ENCODE data around the gene TSSC4. TPM values are rescaled to one million over a fixed set of nuclear protein-coding genes. Genes with fewer than 3 reads are reported as not detected.

The TSSC4 gene
- total RNA-seq, 1 donor from 2014 or later = 48.9 TPM

GRCh38 chr11:2420502-2421225 lies 20.1 kb downstream of the TSSC4 start:
- intact Hi-C loops (cut with micrococcal nuclease) = loop anchor here (1.0 to 2.0 kb wide), 2 partner anchors 115 to 234 kb away; no protein-coding TSS in a partner anchor
- Mint-ChIP-seq H3K27ac (no peak overlapping the region), H3K27me3 (ENCODE audit: low read depth) (no peaks in the 10 kb centered on the region)

GRCh38 chr11:2421226-2421994 lies 20.9 kb downstream of the TSSC4 start:
- H3K36me3 Mint-ChIP-seq (ENCODE audit: low read depth) = no peaks in the 10 kb centered on the region
- H3K27ac Mint-ChIP-seq = no peak overlapping the region
- H3K4me1 Mint-ChIP-seq (ENCODE audit: low read depth) = no peaks in the 10 kb centered on the region
- no peak for DNase-seq (ENCODE audit: low spot score)
- no peak overlapping the region for H3K4me3 Mint-ChIP-seq (ENCODE audit: low read depth)
- intact Hi-C loops (cut with micrococcal nuclease) = loop anchor here (2.0 kb wide), 1 partner anchor 235 kb away; no protein-coding TSS in a partner anchor
- no peaks in the 10 kb centered on the region for H3K9me3 Mint-ChIP-seq
- H3K27me3 Mint-ChIP-seq (ENCODE audit: low read depth) = no peaks in the 10 kb centered on the region

More at GRCh38 chr11:2420502-2421225, 20.1 kb downstream of the TSSC4 start:
- no peaks in the 10 kb centered on the region for H3K4me1 Mint-ChIP-seq (ENCODE audit: low read depth)
- H3K36me3 Mint-ChIP-seq (ENCODE audit: low read depth) = no peaks in the 10 kb centered on the region
- H3K9me3 Mint-ChIP-seq = no peaks in the 10 kb centered on the region
- no peak overlapping the region for H3K4me3 Mint-ChIP-seq (ENCODE audit: low read depth)
- peak; percentile 58 for DNase-seq (ENCODE audit: low spot score)

- no peak overlapping the region for H3K4me3 Mint-ChIP-seq (ENCODE audit: low read depth)
These were observed 21.4 kb downstream of the TSSC4 start for GRCh38 chr11:2421996-2422395.

GRCh38 chr11:2422461-2423156 lies 22.1 kb downstream of the TSSC4 start:
- H3K9me3 Mint-ChIP-seq = no peaks in the 10 kb centered on the region
- no peak overlapping the region for H3K27ac Mint-ChIP-seq

More at GRCh38 chr11:2421996-2422395, 21.4 kb downstream of the TSSC4 start:
- H3K4me1 Mint-ChIP-seq (ENCODE audit: low read depth) = no peaks in the 10 kb centered on the region
- H3K36me3 Mint-ChIP-seq (ENCODE audit: low read depth) = no peaks in the 10 kb centered on the region
- DNase-seq (ENCODE audit: low spot score) = no peak
- no peak overlapping the region for H3K27ac Mint-ChIP-seq
- H3K9me3 Mint-ChIP-seq = no peaks in the 10 kb centered on the region
- H3K27me3 Mint-ChIP-seq (ENCODE audit: low read depth) = no peaks in the 10 kb centered on the region
- intact Hi-C loops (cut with micrococcal nuclease) = loop anchor here (2.0 kb wide), 1 partner anchor 235 kb away; no protein-coding TSS in a partner anchor

GRCh38 chr11:2423157-2424025 lies 22.8 kb downstream of the TSSC4 start:
- intact Hi-C loops (cut with micrococcal nuclease) = no loop called here
- H3K4me3 Mint-ChIP-seq (ENCODE audit: low read depth) = no peak overlapping the region
- DNase-seq (ENCODE audit: low spot score) = no peak
- H3K36me3 Mint-ChIP-seq (ENCODE audit: low read depth) = no peaks in the 10 kb centered on the region
- H3K27ac Mint-ChIP-seq = no peak overlapping the region
- no peaks in the 10 kb centered on the region for H3K4me1 Mint-ChIP-seq (ENCODE audit: low read depth)
- H3K27me3 Mint-ChIP-seq (ENCODE audit: low read depth) = no peaks in the 10 kb centered on the region
- H3K9me3 Mint-ChIP-seq = no peaks in the 10 kb centered on the region

More at GRCh38 chr11:2422461-2423156, 22.1 kb downstream of the TSSC4 start:
- H3K4me3 Mint-ChIP-seq (ENCODE audit: low read depth) = no peak overlapping the region
- H3K36me3 Mint-ChIP-seq (ENCODE audit: low read depth) = no peaks in the 10 kb centered on the region
- H3K27me3 Mint-ChIP-seq (ENCODE audit: low read depth) = no peaks in the 10 kb centered on the region
- no peaks in the 10 kb centered on the region for H3K4me1 Mint-ChIP-seq (ENCODE audit: low read depth)
- DNase-seq (ENCODE audit: low spot score) = no peak
- intact Hi-C loops (cut with micrococcal nuclease) = no loop called here

- Mint-ChIP-seq H3K27ac (no peak overlapping the region), H3K36me3 (ENCODE audit: low read depth) (no peaks in the 10 kb centered on the region), H3K4me1 (ENCODE audit: low read depth) (no peaks in the 10 kb centered on the region), H3K4me3 (ENCODE audit: low read depth) (no peak overlapping the region), H3K9me3 (no peaks in the 10 kb centered on the region), H3K27me3 (ENCODE audit: low read depth) (no peaks in the 10 kb centered on the region)
- intact Hi-C loops (cut with micrococcal nuclease) = loop anchor here (5.0 kb wide), 1 partner anchor 462 kb away; the partner anchor contains the start of gene CDKN1C
- no peak for DNase-seq (ENCODE audit: low spot score)
These were observed 24.4 kb downstream of the TSSC4 start for GRCh38 chr11:2424811-2425495.

- H3K27ac Mint-ChIP-seq = no peak overlapping the region
- H3K27me3 Mint-ChIP-seq (ENCODE audit: low read depth) = no peaks in the 10 kb centered on the region
- DNase-seq (ENCODE audit: low spot score) = no peak
- H3K9me3 Mint-ChIP-seq = no peaks in the 10 kb centered on the region
- intact Hi-C loops (cut with micrococcal nuclease) = loop anchor here (5.0 kb wide), 1 partner anchor 462 kb away; the partner anchor contains the start of gene CDKN1C
- H3K4me1 Mint-ChIP-seq (ENCODE audit: low read depth) = no peaks in the 10 kb centered on the region
- no peaks in the 10 kb centered on the region for H3K36me3 Mint-ChIP-seq (ENCODE audit: low read depth)
- H3K4me3 Mint-ChIP-seq (ENCODE audit: low read depth) = no peak overlapping the region
These were observed 25.0 kb downstream of the TSSC4 start for GRCh38 chr11:2425506-2425905.

- no peak overlapping the region for H3K4me3 Mint-ChIP-seq (ENCODE audit: low read depth)
- intact Hi-C loops (cut with micrococcal nuclease) = loop anchor here (5.0 kb wide), 1 partner anchor 461 kb away; the partner anchor contains the start of gene CDKN1C
- DNase-seq (ENCODE audit: low spot score) = no peak
- H3K4me1 Mint-ChIP-seq (ENCODE audit: low read depth) = no peaks in the 10 kb centered on the region
- no peaks in the 10 kb centered on the region for H3K27me3 Mint-ChIP-seq (ENCODE audit: low read depth)
- no peaks in the 10 kb centered on the region for H3K9me3 Mint-ChIP-seq
- no peak overlapping the region for H3K27ac Mint-ChIP-seq
- no peaks in the 10 kb centered on the region for H3K36me3 Mint-ChIP-seq (ENCODE audit: low read depth)
These were observed 25.7 kb downstream of the TSSC4 start for GRCh38 chr11:2426221-2426620.

GRCh38 chr11:2426826-2427521 lies 26.4 kb downstream of the TSSC4 start:
- Mint-ChIP-seq H3K9me3 (no peaks in the 10 kb centered on the region), H3K4me3 (ENCODE audit: low read depth) (no peak overlapping the region), H3K27ac (no peak overlapping the region), H3K4me1 (ENCODE audit: low read depth) (no peaks in the 10 kb centered on the region), H3K27me3 (ENCODE audit: low read depth) (no peaks in the 10 kb centered on the region), H3K36me3 (ENCODE audit: low read depth) (no peaks in the 10 kb centered on the region)
- no peak for DNase-seq (ENCODE audit: low spot score)
- intact Hi-C loops (cut with micrococcal nuclease) = loop anchor here (5.0 kb wide), 1 partner anchor 460 kb away; the partner anchor contains the start of gene CDKN1C

GRCh38 chr11:2427721-2428321 lies 27.3 kb downstream of the TSSC4 start:
- Mint-ChIP-seq H3K4me3 (ENCODE audit: low read depth) (no peak overlapping the region), H3K27me3 (ENCODE audit: low read depth) (no peaks in the 10 kb centered on the region), H3K27ac (no peak overlapping the region), H3K36me3 (ENCODE audit: low read depth) (no peaks in the 10 kb centered on the region), H3K4me1 (ENCODE audit: low read depth) (no peaks in the 10 kb centered on the region), H3K9me3 (no peaks in the 10 kb centered on the region)
- no peak for DNase-seq (ENCODE audit: low spot score)
- intact Hi-C loops (cut with micrococcal nuclease) = loop anchor here (5.0 kb wide), 1 partner anchor 459 kb away; the partner anchor contains the start of gene CDKN1C

Data from activated T-helper 2 cell treated with anti-CD3 and anti-CD28 coated beads, Interferon-gamma antibody, Interleukin-2, Interleukin-4, amounts not matched to agents 10 μg/mL and 5 μg/mL and 100 μg/mL, durations not matched to agents 14 hours and 24 hours and 36 hours (primary cell).